Right ventricle myocardium inferior (tissue), 1 donor: ENCODE measurements around the gene SPEM1. TPM values are rescaled to one million over a fixed set of nuclear protein-coding genes. Genes with fewer than 3 reads are reported as not detected.

Experiments
- ATAC-seq: fragments of 200-7000 bp; cut with Tn5 transposase; one replicate; pipeline ENCODE4 v1.9.1; 2020; ENCODE audit warnings: mild to moderate bottlenecking, moderate library complexity
- DNase-seq: peaks from one replicate; pipeline ENCODE4 v3.0.0; 2021; ENCODE audit errors: missing footprints
- intact Hi-C: fragments of 100-400 bp; cut with DNase I; formaldehyde crosslinking; loops from one replicate; pipeline ENCODE4 v1.11.0; 2022
- total RNA-seq: library from RNA; stranded (reverse); fragmentation: NEBNext Ultra II Directional; extraction: Animal tissue kit (Norgen Biotek cat#: 25700); gene quantifications from one replicate; pipeline ENCODE4 v1.2.1, GENCODE V29; 2021
- donor health status: DM: no; HTN: yes; CAD: no; lungs with severe emphysema.

Gene SPEM1
- total RNA-seq, 1 donor from 2014 or later = not detected

GRCh38 chr17:7394452-7395191 is 25.5 kb upstream of the SPEM1 start, which contains the start of gene PLSCR3:
TSS of gene PLSCR3 (minus strand) at chr17:7394525. CDS start at chr17:7394110, 415 bp downstream.
- intact Hi-C loops = loop anchor here (2.0 to 5.0 kb wide), 3 partner anchors 44 to 178 kb away; partner anchors contain the start of gene GPS2
- peak; percentile 94 for DNase-seq
- ATAC-seq = peak; percentile 94

GRCh38 chr17:7396147-7396546 is 24.0 kb upstream of the SPEM1 start:
- no peak for DNase-seq
- intact Hi-C loops = no loop called here
- no peak for ATAC-seq

GRCh38 chr17:7398612-7399011 is 21.5 kb upstream of the SPEM1 start:
- intact Hi-C loops = no loop called here
- ATAC-seq (no peak), DNase-seq (no peak)

GRCh38 chr17:7403043-7403726 is 16.9 kb upstream of the SPEM1 start:
- DNase-seq (peak; percentile 79), ATAC-seq (peak; percentile 23)
- intact Hi-C loops = no loop called here

- DNase-seq = no peak
- ATAC-seq = peak; percentile 55
These were observed 16.5 kb upstream of the SPEM1 start for GRCh38 chr17:7403727-7403976.

GRCh38 chr17:7403977-7404736 is 16.0 kb upstream of the SPEM1 start, which contains the start of gene TMEM256:
TSS of gene TMEM256 (minus strand) at chr17:7404097. CDS start at chr17:7404084, 13 bp downstream.
- DNase-seq (peak; percentile 99), ATAC-seq (peak; percentile 94)
- intact Hi-C loops = loop anchor here (2.0 kb wide), 2 partner anchors 31 to 81 kb away; partner anchors contain the start of genes POLR2A and TMEM102

More at GRCh38 chr17:7403727-7403976, 16.5 kb upstream of the SPEM1 start:
- intact Hi-C loops = no loop called here

- ATAC-seq (peak; percentile 51), DNase-seq (peak; percentile 76)
- intact Hi-C loops = loop anchor here (2.0 kb wide), 2 partner anchors 30 to 80 kb away; partner anchors contain the start of genes POLR2A and TMEM102
These were observed 15.3 kb upstream of the SPEM1 start for GRCh38 chr17:7404737-7405349.

GRCh38 chr17:7405350-7406234 is 14.5 kb upstream of the SPEM1 start:
- no peak for ATAC-seq
- DNase-seq = no peak
- intact Hi-C loops = loop anchor here (2.0 kb wide), 2 partner anchors 29 to 79 kb away; partner anchors contain the start of genes POLR2A and TMEM102

GRCh38 chr17:7406235-7406825 is 13.8 kb upstream of the SPEM1 start:
- no peak for ATAC-seq
- no peak for DNase-seq
- intact Hi-C loops = no loop called here

- intact Hi-C loops = no loop called here
- ATAC-seq = no peak
- DNase-seq = no peak
These were observed 13.0 kb upstream of the SPEM1 start for GRCh38 chr17:7407082-7407481.

- DNase-seq = no peak
- no peak for ATAC-seq
- intact Hi-C loops = no loop called here
These were observed 12.5 kb upstream of the SPEM1 start, which contains the start of gene NLGN2 for GRCh38 chr17:7407485-7408251. TSS of gene NLGN2 (plus strand) at chr17:7407845. CDS start at chr17:7408256, 411 bp downstream.

- no peak for DNase-seq
- no peak for ATAC-seq
- intact Hi-C loops = no loop called here
These were observed 11.8 kb upstream of the SPEM1 start for GRCh38 chr17:7408252-7408727.

- intact Hi-C loops = no loop called here
- no peak for DNase-seq
- no peak for ATAC-seq
These were observed 11.3 kb upstream of the SPEM1 start for GRCh38 chr17:7408863-7409262.

GRCh38 chr17:7409716-7410115 is 10.4 kb upstream of the SPEM1 start:
- intact Hi-C loops = no loop called here
- ATAC-seq = no peak

GRCh38 chr17:7410634-7411426 is 9.3 kb upstream of the SPEM1 start:
- DNase-seq = no peak
- intact Hi-C loops = no loop called here

More at GRCh38 chr17:7409716-7410115, 10.4 kb upstream of the SPEM1 start:
- DNase-seq = no peak

GRCh38 chr17:7411427-7411750 is 8.7 kb upstream of the SPEM1 start:
- DNase-seq = no peak
- intact Hi-C loops = no loop called here
- no peak for ATAC-seq

More at GRCh38 chr17:7410634-7411426, 9.3 kb upstream of the SPEM1 start:
- no peak for ATAC-seq
